A549 (cell line): ENCODE measurements around the gene CSGALNACT2. TPM values are rescaled to one million over a fixed set of nuclear protein-coding genes. Genes with fewer than 3 reads are reported as not detected.

Source experiments
- ATAC-seq, 2 experiments: fragments of 200-7000 bp in 1 of 2; fragments of >200 bp in 1 of 2; cut with Nextera tagmentation in 1 of 2; cut with Tn5 transposase in 1 of 2; 3 replicates each; pipeline versions ENCODE4 v1.8.0 to v1.9.1; 2018 to 2020; ENCODE audit warnings: mild to moderate bottlenecking in 1 of 2, moderate library complexity in 1 of 2
- CTCF ChIA-PET: fragments of 300-600 bp; sonication (Branson Sonifier 250); formaldehyde crosslinking; extraction: SDS; loops from one replicate; lab custom pipeline; 2021; ENCODE audit warnings: antibody characterized with exemption, inconsistent platforms; lab: Yijun Ruan, JAX
- POLR2A ChIA-PET: fragments of 350-600 bp; formaldehyde crosslinking; extraction: SDS; loops from one replicate; lab custom pipeline; 2021; ENCODE audit warnings: antibody characterized with exemption, inconsistent platforms; lab: Yijun Ruan, JAX
- DNase-seq, 2 experiments: peaks; one replicate each; pipeline versions ENCODE4 v3.0.0 to v3.0.0-alpha.2; 2011 to 2016; ENCODE audit warnings: low read depth in 1 of 2, low spot score in 1 of 2
- FAIRE-seq: peaks from 2 replicates; lab custom pipeline; 2011; peaks lifted over from hg19 to GRCh38; lab: Jason Lieb, UNC
- H3K27ac ChIP-seq, 2 experiments: fragments of >200 bp; sonication (Bioruptor Twin); formaldehyde crosslinking; 3 replicates each; pipeline ENCODE4 v1.5.1; 2016 to 2017
- H3K4me1 ChIP-seq: fragments of >200 bp; sonication (Bioruptor Twin); formaldehyde crosslinking; 3 replicates; pipeline ENCODE4 v1.6.1; 2016
- H3K4me2 ChIP-seq: fragments of >200 bp; sonication (Bioruptor Twin); formaldehyde crosslinking; 3 replicates; pipeline ENCODE4 v1.6.1; 2016
- H3K4me3 ChIP-seq: fragments of >200 bp; sonication (Bioruptor Twin); formaldehyde crosslinking; 3 replicates; pipeline ENCODE4 v1.5.1; 2016
- H3K9me3 ChIP-seq: fragments of >200 bp; sonication (Bioruptor Twin); formaldehyde crosslinking; 3 replicates; pipeline ENCODE4 v1.6.1; 2016
- CEBPB ChIP-seq, 2 experiments: fragments of >200 bp in 1 of 2; sonication (Bioruptor Twin) in 1 of 2; formaldehyde crosslinking in 1 of 2; IDR thresholded peaks; 2 replicates each; pipeline ENCODE4 v1.6.1; 2012 to 2016
- EP300 ChIP-seq, 2 experiments: fragments of >200 bp; sonication (Bioruptor Twin); formaldehyde crosslinking; IDR thresholded peaks; 2 replicates in 1 of 2; 3 replicates in 1 of 2; pipeline ENCODE4 v1.6.1; 2016 to 2017
- ESRRA ChIP-seq: fragments of 150-350 bp; IDR thresholded peaks from 2 replicates; pipeline ENCODE4 v1.6.1; 2014; ENCODE audit warnings: mild to moderate bottlenecking, low read length, borderline replicate concordance
- GATA3 ChIP-seq: IDR thresholded peaks from 2 replicates; pipeline ENCODE4 v1.6.1; 2012; ENCODE audit warnings: borderline replicate concordance
- HES2 ChIP-seq: fragments of >200 bp; sonication (Bioruptor Twin); formaldehyde crosslinking; IDR thresholded peaks from 2 replicates; pipeline ENCODE4 v1.6.1; 2016
- HOXA7 ChIP-seq: fragments of 250-450 bp; sonication (Bioruptor Pico); IDR thresholded peaks from 2 replicates; pipeline ENCODE4 v1.5.0; 2020; ENCODE audit warnings: mild to moderate bottlenecking, moderate library complexity
- HOXB13 ChIP-seq: fragments of 250-450 bp; sonication (Bioruptor Pico); IDR thresholded peaks from 2 replicates; pipeline ENCODE4 v1.5.0; 2020; ENCODE audit warnings: low read depth, mild to moderate bottlenecking, moderate library complexity
- HOXB5 ChIP-seq: fragments of 250-450 bp; sonication (Bioruptor Pico); IDR thresholded peaks from 2 replicates; pipeline ENCODE4 v1.5.0; 2020; ENCODE audit warnings: mild to moderate bottlenecking, moderate library complexity
- NFE2L2 ChIP-seq: fragments of 150-350 bp; conservative IDR thresholded peaks from 2 replicates; pipeline ENCODE4 v1.6.1; 2014; ENCODE audit warnings: low read length
- PHF8 ChIP-seq: fragments of 200-600 bp; sonication (generic); IDR thresholded peaks from 2 replicates; pipeline ENCODE4 v1.6.1; 2016; ENCODE audit warnings: low read depth, mild to moderate bottlenecking, antibody characterized with exemption, moderate library complexity, borderline replicate concordance
- RAD21 ChIP-seq, 2 experiments: fragments of >200 bp in 1 of 2; sonication (Bioruptor Twin) in 1 of 2; formaldehyde crosslinking in 1 of 2; IDR thresholded peaks in 1 of 2; conservative IDR thresholded peaks in 1 of 2; 2 replicates in 1 of 2; 3 replicates in 1 of 2; pipeline ENCODE4 v1.6.1; 2012 to 2018; ENCODE audit warnings: inconsistent platforms in 1 of 2
- RCOR1 ChIP-seq: fragments of 150-350 bp; IDR thresholded peaks from 2 replicates; pipeline ENCODE4 v1.6.1; 2014; ENCODE audit warnings: antibody characterized with exemption, low read length, low read depth
- USF2 ChIP-seq: fragments of 450-650 bp; IDR thresholded peaks from 2 replicates; pipeline ENCODE4 v1.6.1; 2014; ENCODE audit warnings: antibody characterized with exemption
- ZNF302 ChIP-seq: fragments of 250-450 bp; sonication (Bioruptor Pico); IDR thresholded peaks from 2 replicates; pipeline ENCODE4 v1.9.0; 2021; ENCODE audit warnings: inconsistent platforms, mild to moderate bottlenecking, moderate library complexity
- ZSCAN20 ChIP-seq: fragments of 250-450 bp; sonication (Bioruptor Pico); IDR thresholded peaks from 2 replicates; pipeline ENCODE4 v1.8.0; 2022; ENCODE audit warnings: mild to moderate bottlenecking, moderate library complexity
- WGBS: methylation state at CpG from one replicate; pipeline ENCODE4 v1.1.6; 2017; ENCODE audit errors: missing lambda C conversion rate; 5-methylcytosine and 5-hydroxymethylcytosine counted together
- polyA plus RNA-seq, 4 experiments: library from polyadenylated mRNA; depleted of rRNA in 3 of 4; stranded (reverse); fragments of >200 nt; fragmentation: RNase III in 1 of 4; extraction: RNeasy Plus Mini Kit Qiagen cat#74134 plus additional on column Dnase treatment in 1 of 4; gene quantifications; 2 replicates in 3 of 4; 3 replicates in 1 of 4; pipeline ENCODE4 v1.2.3, GENCODE V29; 2011 to 2017
- TF ChIP-seq, protein P1 (sequence below): IDR thresholded peaks from 2 replicates; pipeline ENCODE4 v1.6.1; 2012
- TF ChIP-seq, protein P2 (sequence below): IDR thresholded peaks from 2 replicates; pipeline ENCODE4 v1.6.1; 2012
- TF ChIP-seq, protein P3 (sequence below): fragments of 250-450 bp; sonication (Bioruptor Pico); IDR thresholded peaks from 2 replicates; pipeline ENCODE4 v1.5.0; 2020; ENCODE audit warnings: low read depth, mild to moderate bottlenecking, moderate library complexity
- TF ChIP-seq, protein P4 (sequence below): fragments of >200 bp; sonication (Bioruptor Twin); formaldehyde crosslinking; IDR thresholded peaks from 3 replicates; pipeline ENCODE4 v1.5.1; 2016

CSGALNACT2 gene
- polyA plus RNA-seq, 2 of the 4 experiments (the other 2 are of a cell fraction), result 11.2 to 29.9 TPM

- POLR2A ChIA-PET, result no interaction called here
- FAIRE-seq, result no peak
- H3K4me1 ChIP-seq, result no peaks in the 10 kb centered on the region
- TF ChIP-seq NFE2L2, result no peak
- TF ChIP-seq ZNF302 (CRISPR knock-in tag), result no peak
- TF ChIP-seq RCOR1, result no peak
- TF ChIP-seq USF2, result no peak
- TF ChIP-seq EP300 (IDR thresholded peaks at IDR 0.05), result no peak
- TF ChIP-seq HOXB13 (CRISPR knock-in tag), result no peak
- no peak for TF ChIP-seq GATA3
- TF ChIP-seq, protein P1, sequence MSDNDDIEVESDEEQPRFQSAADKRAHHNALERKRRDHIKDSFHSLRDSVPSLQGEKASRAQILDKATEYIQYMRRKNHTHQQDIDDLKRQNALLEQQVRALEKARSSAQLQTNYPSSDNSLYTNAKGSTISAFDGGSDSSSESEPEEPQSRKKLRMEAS, result no peak
- TF ChIP-seq, protein P2, sequence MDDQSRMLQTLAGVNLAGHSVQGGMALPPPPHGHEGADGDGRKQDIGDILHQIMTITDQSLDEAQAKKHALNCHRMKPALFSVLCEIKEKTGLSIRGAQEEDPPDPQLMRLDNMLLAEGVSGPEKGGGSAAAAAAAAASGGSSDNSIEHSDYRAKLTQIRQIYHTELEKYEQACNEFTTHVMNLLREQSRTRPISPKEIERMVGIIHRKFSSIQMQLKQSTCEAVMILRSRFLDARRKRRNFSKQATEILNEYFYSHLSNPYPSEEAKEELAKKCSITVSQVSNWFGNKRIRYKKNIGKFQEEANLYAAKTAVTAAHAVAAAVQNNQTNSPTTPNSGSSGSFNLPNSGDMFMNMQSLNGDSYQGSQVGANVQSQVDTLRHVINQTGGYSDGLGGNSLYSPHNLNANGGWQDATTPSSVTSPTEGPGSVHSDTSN, result no peak
- no peak for TF ChIP-seq CEBPB (IDR thresholded peaks at IDR 0.05)
- no peak for TF ChIP-seq RAD21 (conservative IDR thresholded peaks at IDR 0.05 in 1 of 2, IDR thresholded peaks at IDR 0.05 in 1 of 2)
- TF ChIP-seq, protein P3, sequence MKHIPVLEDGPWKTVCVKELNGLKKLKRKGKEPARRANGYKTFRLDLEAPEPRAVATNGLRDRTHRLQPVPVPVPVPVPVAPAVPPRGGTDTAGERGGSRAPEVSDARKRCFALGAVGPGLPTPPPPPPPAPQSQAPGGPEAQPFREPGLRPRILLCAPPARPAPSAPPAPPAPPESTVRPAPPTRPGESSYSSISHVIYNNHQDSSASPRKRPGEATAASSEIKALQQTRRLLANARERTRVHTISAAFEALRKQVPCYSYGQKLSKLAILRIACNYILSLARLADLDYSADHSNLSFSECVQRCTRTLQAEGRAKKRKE (CRISPR knock-in tag), result no peak
- no peak for TF ChIP-seq HES2
- TF ChIP-seq, protein P4, sequence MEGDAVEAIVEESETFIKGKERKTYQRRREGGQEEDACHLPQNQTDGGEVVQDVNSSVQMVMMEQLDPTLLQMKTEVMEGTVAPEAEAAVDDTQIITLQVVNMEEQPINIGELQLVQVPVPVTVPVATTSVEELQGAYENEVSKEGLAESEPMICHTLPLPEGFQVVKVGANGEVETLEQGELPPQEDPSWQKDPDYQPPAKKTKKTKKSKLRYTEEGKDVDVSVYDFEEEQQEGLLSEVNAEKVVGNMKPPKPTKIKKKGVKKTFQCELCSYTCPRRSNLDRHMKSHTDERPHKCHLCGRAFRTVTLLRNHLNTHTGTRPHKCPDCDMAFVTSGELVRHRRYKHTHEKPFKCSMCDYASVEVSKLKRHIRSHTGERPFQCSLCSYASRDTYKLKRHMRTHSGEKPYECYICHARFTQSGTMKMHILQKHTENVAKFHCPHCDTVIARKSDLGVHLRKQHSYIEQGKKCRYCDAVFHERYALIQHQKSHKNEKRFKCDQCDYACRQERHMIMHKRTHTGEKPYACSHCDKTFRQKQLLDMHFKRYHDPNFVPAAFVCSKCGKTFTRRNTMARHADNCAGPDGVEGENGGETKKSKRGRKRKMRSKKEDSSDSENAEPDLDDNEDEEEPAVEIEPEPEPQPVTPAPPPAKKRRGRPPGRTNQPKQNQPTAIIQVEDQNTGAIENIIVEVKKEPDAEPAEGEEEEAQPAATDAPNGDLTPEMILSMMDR, result no peak
- TF ChIP-seq, all 56 proteins: peak for 0
- ATAC-seq (no peak), DNase-seq (no peak)
- CTCF ChIA-PET, result interaction anchor here (0.6 kb wide), 1 partner anchor 16 kb away, joined by 3 read pairs; no protein-coding TSS in a partner anchor
- H3K27ac ChIP-seq, result no peak overlapping the region
- H3K9me3 ChIP-seq, result no peaks in the 10 kb centered on the region
- H3K4me2 ChIP-seq, result no peak overlapping the region
- H3K4me3 ChIP-seq, result no peak overlapping the region
Measured at GRCh38 chr10:43166880-43167497, 28.7 kb downstream of the CSGALNACT2 start.

DNA sequence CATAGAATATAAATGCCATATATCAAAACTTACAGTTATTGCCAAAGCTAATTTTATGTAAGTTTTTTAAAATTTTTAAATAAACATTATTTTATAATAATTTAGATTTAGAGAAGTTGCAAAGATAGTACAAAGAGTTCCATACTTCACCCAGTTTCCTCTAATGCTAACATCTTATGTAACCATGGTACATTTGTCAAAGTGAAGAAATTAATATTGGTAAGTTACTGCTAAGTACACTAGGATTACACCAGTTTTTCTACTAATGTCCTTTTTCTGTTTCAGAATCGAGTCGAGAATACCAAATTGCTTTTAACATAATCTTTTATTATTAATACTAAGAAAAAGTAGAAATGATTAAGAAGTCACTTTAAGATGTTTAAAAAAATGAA is 29.2 kb downstream of the CSGALNACT2 start:
- Histone ChIP-seq H3K4me1 (no peaks in the 10 kb centered on the region), H3K4me3 (no peak overlapping the region), H3K27ac (no peak overlapping the region), H3K4me2 (no peak overlapping the region), H3K9me3 (no peaks in the 10 kb centered on the region)
- ChIA-PET CTCF (interaction anchor here (0.6 kb wide), 1 partner anchor 15 kb away, joined by 3 read pairs; no protein-coding TSS in a partner anchor), POLR2A (no interaction called here)
- ATAC-seq, result no peak
- FAIRE-seq, result no peak
- DNase-seq, result no peak
- 89% methylated on average over 2 of the region's 2 CpGs for WGBS
- TF ChIP-seq ZSCAN20 (CRISPR knock-in tag) (no peak), HOXA7 (CRISPR knock-in tag) (no peak), PHF8 (no peak), ESRRA (no peak), HOXB5 (CRISPR knock-in tag) (no peak)
